Heart left ventricle (tissue), 16 donors: ENCODE measurements around the gene DAP. TPM values are rescaled to one million over a fixed set of nuclear protein-coding genes. Genes with fewer than 3 reads are reported as not detected.

Source experiments
- ATAC-seq, 4 donors: fragments of 200-7000 bp; cut with Tn5 transposase; one replicate each; pipeline ENCODE4 v1.9.1; 2020 to 2022; ENCODE audit warnings: moderate library complexity in 4 of 4, mild to moderate bottlenecking in 3 of 4, moderate number of reproducible peaks in 1 of 4
- DNase-seq, 5 donors: peaks; one replicate each; pipeline ENCODE4 v3.0.0-alpha.2; 2020
- H3K27ac ChIP-seq, 12 donors: fragments of 200-600 bp; sonication (generic) in 4 of 12; one replicate each; pipeline versions ENCODE4 v1.5.0 to v1.8.0; 2016 to 2022; ENCODE audit warnings: mild to moderate bottlenecking in 2 of 12
- H3K27me3 ChIP-seq, 9 donors: fragments of 200-600 bp; sonication (generic) in 2 of 9; one replicate each; pipeline versions ENCODE4 v1.5.1 to v1.8.0; 2016 to 2022; ENCODE audit warnings: mild to moderate bottlenecking in 3 of 9
- H3K36me3 ChIP-seq, 9 donors: fragments of 200-600 bp; sonication (generic) in 2 of 9; one replicate each; pipeline versions ENCODE4 v1.5.0 to v1.8.0; 2018 to 2022; ENCODE audit warnings: mild to moderate bottlenecking in 2 of 9
- H3K4me1 ChIP-seq, 12 donors: fragments of 200-600 bp; sonication (generic) in 4 of 12; one replicate each; pipeline versions ENCODE4 v1.5.0 to v1.8.0; 2016 to 2022; ENCODE audit warnings: mild to moderate bottlenecking in 3 of 12
- H3K4me3 ChIP-seq, 12 donors: fragments of 200-600 bp; sonication (generic) in 4 of 12; one replicate each; pipeline versions ENCODE4 v1.5.0 to v1.8.0; 2017 to 2022; ENCODE audit warnings: mild to moderate bottlenecking in 9 of 12, moderate library complexity in 4 of 12
- H3K9me3 ChIP-seq, 12 donors: fragments of 200-600 bp; sonication (generic) in 4 of 12; one replicate each; pipeline versions ENCODE4 v1.5.0 to v1.8.0; 2016 to 2022; ENCODE audit warnings: mild to moderate bottlenecking in 1 of 12
- CTCF ChIP-seq, 12 donors: fragments of 200-600 bp; sonication (generic) in 4 of 12; IDR thresholded peaks; one replicate each; pipeline versions ENCODE4 v1.5.0 to v1.8.0; 2018 to 2022; ENCODE audit warnings: antibody characterized with exemption in 12 of 12, mild to moderate bottlenecking in 5 of 12
- POLR2A ChIP-seq, 2 donors: fragments of 450-650 bp; IDR thresholded peaks; one replicate each; pipeline ENCODE4 v1.6.1; 2017; ENCODE audit warnings: antibody characterized with exemption in 2 of 2, mild to moderate bottlenecking in 2 of 2, moderate library complexity in 2 of 2
- WGBS, 4 donors: extraction: QIAGEN DNeasy Blood & Tissue Kit in 2 of 4; methylation state at CpG; one replicate each; pipeline versions ENCODE4 v1.1.5 to v1.1.7; 2013 to 2018; 5-methylcytosine and 5-hydroxymethylcytosine counted together
- intact Hi-C, 10 donors: fragments of 100-400 bp; cut with DNase I; formaldehyde crosslinking; loops; one replicate each; pipeline versions ENCODE4 v1.11.1 to v1.14.2; 2022
- polyA plus RNA-seq, 2 donors: library from polyadenylated mRNA; stranded (reverse); fragments of 200-250 nt; gene quantifications; one replicate each; pipeline ENCODE4 v1.2.3, GENCODE V29; 2013
- total RNA-seq, 9 donors: library from RNA; depleted of rRNA in 2 of 9; stranded (reverse); fragments of >200 nt in 2 of 9; fragmentation: NEBNext Ultra II Directional in 3 of 9; extraction: Animal tissue kit (Norgen Biotek cat#: 25700) in 3 of 9; gene quantifications; one replicate each; pipeline versions ENCODE4 v1.1.0 to v1.2.4, GENCODE V29; 2016 to 2023
- donor health status: ischemic (EF 13 %, LVEDD 7.1; RV severe dilation, severe dysfunction).
- donor health status: healthy with polysubstance abuse.
- donor health status: DM: no; HTN: yes; CAD: no.
- donor health status: DM: no; HTN: no; CAD: no.
- donor health status: ischemic (EF 25% LVEDD 6.9; RV normal size, moderate dysfunction).
- donor health status: ischemic (EF 25% LVEDD 5.7; RV mildly dilated, moderate dysfunction).
- donor health status: healthy.
- donor health status: DM: yes; HTN: yes; CAD: no.
- donor health status: ischemic (EF 35%, LVEDD 5.7; RV mildly dilated, moderate dysfunction).
- donor health status: nonischemic (EF 11% LVEDD 7.7; RV severe dilation, severe dysfunction).
- donor health status: DM: yes; HTN: yes; CAD: no.
- donor health status: PGD.
- donor health status: ischemic (EF 29% LVEDD 5.4; RV normal size, mild dysfunction).
- donor health status: nonischemic (EF 23%, LVEDD 6.1; RV moderate dilation, normal function).

Gene DAP
- total and polyA plus RNA-seq, 11 donors: 13.8 to 61.6 (median 28.5) TPM

GRCh38 chr5:10680876-10681481 is 80.1 kb downstream of the DAP start:
- H3K9me3 ChIP-seq: peaks cover 0 to 7% (median 0%) of the 10 kb centered on the region in 12 donors
- no peak overlapping the region for H3K27ac ChIP-seq
- H3K4me1 ChIP-seq: peaks cover 0 to 3% (median 0%) of the 10 kb centered on the region in 12 donors
- ATAC-seq (no peak), DNase-seq (no peak)
- no peak overlapping the region for H3K4me3 ChIP-seq
- intact Hi-C loops: no loop called here
- WGBS, 4 donors: 92 to 96% (median 95%) methylated on average over 16 to 17 of the region's 17 CpGs
- no peak for TF ChIP-seq CTCF (IDR thresholded peaks at IDR 0.05)
- no peak for TF ChIP-seq POLR2A (IDR thresholded peaks at IDR 0.05)
- H3K36me3 ChIP-seq: peaks cover 0 to 59% (median 47%) of the 10 kb centered on the region in 9 donors
- no peaks in the 10 kb centered on the region for H3K27me3 ChIP-seq

- DNase-seq: no peak
- Histone ChIP-seq H3K4me3 (no peak overlapping the region), H3K9me3 (peaks cover 0 to 7% (median 0%) of the 10 kb centered on the region in 12 donors), H3K27me3 (peaks cover 0 to 3% (median 0%) of the 10 kb centered on the region in 9 donors), H3K27ac (no peak overlapping the region), H3K4me1 (peaks cover 0 to 3% (median 0%) of the 10 kb centered on the region in 12 donors), H3K36me3 (peaks cover 0 to 55% (median 47%) of the 10 kb centered on the region in 9 donors)
- peak; percentile 55 to 75 (median 74) for ATAC-seq
- no peak for TF ChIP-seq POLR2A (IDR thresholded peaks at IDR 0.05)
- TF ChIP-seq CTCF (IDR thresholded peaks at IDR 0.05): no peak
- intact Hi-C loops: no loop called here
- 78 to 92% (median 83%) methylated on average over 10 to 15 of the region's 15 CpGs for WGBS, 4 donors
Observed at GRCh38 chr5:10679336-10679988, 81.6 kb downstream of the DAP start.

- Histone ChIP-seq H3K27ac (no peak overlapping the region), H3K4me3 (no peak overlapping the region), H3K27me3 (peaks cover 0 to 7% (median 0%) of the 10 kb centered on the region in 9 donors), H3K4me1 (peaks cover 0 to 3% (median 0%) of the 10 kb centered on the region in 12 donors), H3K36me3 (peaks cover 0 to 54% (median 44%) of the 10 kb centered on the region in 9 donors), H3K9me3 (peaks cover 0 to 7% (median 0%) of the 10 kb centered on the region in 12 donors)
- 98 to 100% (median 99%) methylated on average over 2 of the region's 2 CpGs for WGBS, 4 donors
- no peak for DNase-seq
- intact Hi-C loops: no loop called here
- TF ChIP-seq POLR2A (IDR thresholded peaks at IDR 0.05): no peak
- no peak for TF ChIP-seq CTCF (IDR thresholded peaks at IDR 0.05)
- ATAC-seq: no peak
Observed at GRCh38 chr5:10678244-10678643, 82.8 kb downstream of the DAP start.

GRCh38 chr5:10677533-10677932 is 83.5 kb downstream of the DAP start:
- Histone ChIP-seq H3K27ac (no peak overlapping the region), H3K27me3 (peaks cover 0 to 7% (median 0%) of the 10 kb centered on the region in 9 donors), H3K4me3 (no peak overlapping the region), H3K36me3 (peaks cover 0 to 47% (median 37%) of the 10 kb centered on the region in 9 donors), H3K4me1 (peaks cover 0 to 3% (median 0%) of the 10 kb centered on the region in 12 donors), H3K9me3 (peaks cover 0 to 7% (median 0%) of the 10 kb centered on the region in 12 donors)
- 95 to 97% (median 97%) methylated on average over 7 of the region's 7 CpGs for WGBS, 4 donors
- no peak for ATAC-seq
- TF ChIP-seq POLR2A (IDR thresholded peaks at IDR 0.05) (no peak), CTCF (IDR thresholded peaks at IDR 0.05) (no peak)
- DNase-seq: no peak
- intact Hi-C loops: no loop called here
